Rectal smooth muscle tissue (tissue), 1 donor: Measurements from ENCODE around the gene PRAMEF9.
"Not testable (repeated sequence)": the region's sequence is repeated elsewhere in the genome, so short reads cannot be mapped to it uniquely, and the experiment has no call there.

Source experiments
- H3K27ac ChIP-seq: one replicate; pipeline ENCODE4 v1.7.0; 2013; ENCODE audit warnings: low read depth, low read length, inconsistent platforms
- H3K27me3 ChIP-seq: one replicate; pipeline ENCODE4 v1.7.0; 2013; ENCODE audit warnings: low read length; ENCODE audit not compliant: control insufficient read depth, insufficient read depth
- H3K36me3 ChIP-seq: one replicate; pipeline ENCODE4 v1.7.0; 2013; ENCODE audit warnings: low read length; ENCODE audit not compliant: control insufficient read depth, insufficient read depth
- H3K4me1 ChIP-seq: one replicate; pipeline ENCODE4 v1.7.0; 2013; ENCODE audit warnings: low read length; ENCODE audit not compliant: control insufficient read depth, insufficient read depth
- H3K4me3 ChIP-seq: one replicate; pipeline ENCODE4 v1.7.0; 2013; ENCODE audit warnings: low read length
- H3K9ac ChIP-seq: one replicate; pipeline ENCODE4 v1.7.0; 2013; ENCODE audit warnings: low read length

The PRAMEF9 gene

GRCh38 chr1:13171548-13171947 lies at the start of gene PRAMEF9:
PRAMEF9 (plus strand) TSS chr1:13171848; CDS start chr1:13175281, 3,433 bp downstream.
- not testable (repeated sequence) for H3K27ac ChIP-seq, H3K9ac ChIP-seq, H3K27me3 ChIP-seq, H3K4me3 ChIP-seq, H3K4me1 ChIP-seq, H3K36me3 ChIP-seq

- H3K4me3 ChIP-seq, H3K4me1 ChIP-seq, H3K27ac ChIP-seq, H3K9ac ChIP-seq, H3K36me3 ChIP-seq, H3K27me3 ChIP-seq: not testable (repeated sequence)
These were observed 15.7 kb upstream of the PRAMEF9 start, which contains the start of gene PRAMEF26 for GRCh38 chr1:13155909-13156308. PRAMEF26 (minus strand) TSS chr1:13156009; CDS start chr1:13153095, 2,914 bp downstream.

- H3K4me3 ChIP-seq, H3K4me1 ChIP-seq, H3K36me3 ChIP-seq, H3K27me3 ChIP-seq, H3K27ac ChIP-seq, H3K9ac ChIP-seq: not testable (repeated sequence)
These were observed 6.1 kb upstream of the PRAMEF9 start, which contains the start of gene HNRNPCL4 for GRCh38 chr1:13165531-13165930. HNRNPCL4 (minus strand) TSS chr1:13165631; CDS start chr1:13165467, 164 bp downstream.

- not testable (repeated sequence) for H3K4me3 ChIP-seq, H3K9ac ChIP-seq, H3K4me1 ChIP-seq, H3K27me3 ChIP-seq, H3K27ac ChIP-seq, H3K36me3 ChIP-seq
These were observed 29.7 kb downstream of the PRAMEF9 start, which contains the start of gene PRAMEF13 for GRCh38 chr1:13201309-13201708. PRAMEF13 (minus strand) TSS chr1:13201409; CDS start chr1:13199589, 1,820 bp downstream.

- H3K27ac ChIP-seq, H3K9ac ChIP-seq, H3K4me3 ChIP-seq: not testable (repeated sequence)
These were observed 37.1 kb downstream of the PRAMEF9 start for GRCh38 chr1:13208712-13209111.

GRCh38 chr1:13216619-13217018 lies 45.0 kb downstream of the PRAMEF9 start:
- H3K4me3 ChIP-seq, H3K27ac ChIP-seq, H3K27me3 ChIP-seq, H3K36me3 ChIP-seq, H3K4me1 ChIP-seq, H3K9ac ChIP-seq: not testable (repeated sequence)

More at GRCh38 chr1:13208712-13209111, 37.1 kb downstream of the PRAMEF9 start:
- not testable (repeated sequence) for H3K36me3 ChIP-seq, H3K4me1 ChIP-seq, H3K27me3 ChIP-seq

- not testable (repeated sequence) for H3K27me3 ChIP-seq, H3K4me1 ChIP-seq, H3K27ac ChIP-seq, H3K4me3 ChIP-seq, H3K9ac ChIP-seq, H3K36me3 ChIP-seq
These were observed 47.6 kb downstream of the PRAMEF9 start for GRCh38 chr1:13219203-13219602.

- not testable (repeated sequence) for H3K27ac ChIP-seq, H3K36me3 ChIP-seq, H3K4me1 ChIP-seq, H3K4me3 ChIP-seq, H3K9ac ChIP-seq, H3K27me3 ChIP-seq
These were observed 51.1 kb downstream of the PRAMEF9 start for GRCh38 chr1:13222788-13223187.

GRCh38 chr1:13224480-13225060 lies 52.9 kb downstream of the PRAMEF9 start:
- Histone ChIP-seq H3K36me3 (no peaks in the 10 kb centered on the region), H3K4me1 (no peaks in the 10 kb centered on the region), H3K27ac (no peak overlapping the region), H3K4me3 (no peak overlapping the region), H3K27me3 (no peaks in the 10 kb centered on the region), H3K9ac (no peak overlapping the region)

- not testable (repeated sequence) for H3K36me3 ChIP-seq, H3K27me3 ChIP-seq, H3K27ac ChIP-seq, H3K4me1 ChIP-seq, H3K9ac ChIP-seq, H3K4me3 ChIP-seq
These were observed 54.1 kb downstream of the PRAMEF9 start, which contains the start of gene PRAMEF18 for GRCh38 chr1:13225675-13226204. PRAMEF18 (minus strand) TSS chr1:13226154; CDS start chr1:13226106, 48 bp downstream.

GRCh38 chr1:13227271-13228055 lies 55.8 kb downstream of the PRAMEF9 start:
- H3K27ac ChIP-seq, H3K9ac ChIP-seq, H3K36me3 ChIP-seq, H3K4me3 ChIP-seq, H3K27me3 ChIP-seq, H3K4me1 ChIP-seq: not testable (repeated sequence)

GRCh38 chr1:13228343-13228781 lies 56.7 kb downstream of the PRAMEF9 start:
- no peaks in the 10 kb centered on the region for H3K27me3 ChIP-seq
- no peak overlapping the region for H3K27ac ChIP-seq
- no peak overlapping the region for H3K9ac ChIP-seq
- H3K4me3 ChIP-seq: no peak overlapping the region
- H3K4me1 ChIP-seq: no peaks in the 10 kb centered on the region
- H3K36me3 ChIP-seq: no peaks in the 10 kb centered on the region
